Caco-2 (cell line): ENCODE measurements around the gene FRMD1. TPM values are rescaled to one million over a fixed set of nuclear protein-coding genes. Genes with fewer than 3 reads are reported as not detected.

Experiments used
- BruUV-seq: library from RNA; stranded (reverse); fragments of 400-500 nt; replicated peaks from 2 replicates; lab custom pipeline; 2021; lab: Mats Ljungman, UMichigan
- CTCF ChIA-PET: fragments of 300-600 bp; sonication (Branson Sonifier 250); formaldehyde crosslinking; loops from one replicate; lab custom pipeline; 2022; ENCODE audit warnings: antibody characterized with exemption; lab: Charles Lee
- POLR2A ChIA-PET: fragments of 300-600 bp; sonication (Branson Sonifier 250); formaldehyde crosslinking; loops from one replicate; lab custom pipeline; 2022; ENCODE audit warnings: antibody characterized with exemption; lab: Charles Lee
- DNase-seq, 2 experiments: peaks; one replicate each; pipeline versions ENCODE4 v3.0.0 to v3.0.0-alpha.2; 2020 to 2022
- H3K27me3 ChIP-seq: replicated peaks from 2 replicates; pipeline ENCODE4 v1.6.0; 2011; ENCODE audit warnings: low read length; ENCODE audit not compliant: control insufficient read depth, insufficient read depth
- H3K36me3 ChIP-seq: 2 replicates; pipeline ENCODE4 v1.5.1; 2011; ENCODE audit warnings: low read length; ENCODE audit not compliant: control insufficient read depth, insufficient read depth
- H3K4me1 ChIP-seq: fragments of 250-450 bp; sonication (Bioruptor Pico); 2 replicates; pipeline ENCODE4 v1.5.1; 2020; ENCODE audit warnings: mild to moderate bottlenecking
- H3K4me3 ChIP-seq: 2 replicates; pipeline ENCODE4 v1.5.1; 2011; ENCODE audit warnings: low read depth, mild to moderate bottlenecking, control low read depth, low read length
- H3K9me3 ChIP-seq: fragments of 250-450 bp; sonication (Bioruptor Pico); 2 replicates; pipeline ENCODE4 v1.5.1; 2020; ENCODE audit warnings: mild to moderate bottlenecking, moderate library complexity
- H3K27ac Mint-ChIP-seq: one replicate; pipeline ENCODE4 v1.8.0; 2022; ENCODE audit warnings: mixed read lengths; ENCODE audit not compliant: unreplicated experiment
- H3K27me3 Mint-ChIP-seq: one replicate; pipeline ENCODE4 v1.8.0; 2022; ENCODE audit warnings: mixed read lengths; ENCODE audit not compliant: insufficient read depth, unreplicated experiment
- H3K36me3 Mint-ChIP-seq: one replicate; pipeline ENCODE4 v1.8.0; 2022; ENCODE audit warnings: mild to moderate bottlenecking, mixed read lengths; ENCODE audit not compliant: insufficient read depth, unreplicated experiment
- H3K4me1 Mint-ChIP-seq: one replicate; pipeline ENCODE4 v1.8.0; 2022; ENCODE audit warnings: low read depth, mixed read lengths; ENCODE audit not compliant: unreplicated experiment
- H3K4me3 Mint-ChIP-seq: one replicate; pipeline ENCODE4 v1.8.0; 2022; ENCODE audit warnings: mild to moderate bottlenecking, moderate library complexity, mixed read lengths; ENCODE audit not compliant: unreplicated experiment
- H3K9me3 Mint-ChIP-seq: one replicate; pipeline ENCODE4 v1.8.0; 2022; ENCODE audit warnings: mixed read lengths; ENCODE audit not compliant: unreplicated experiment
- intact Hi-C: fragments of 100-400 bp; cut with micrococcal nuclease; formaldehyde crosslinking; loops from one replicate; pipeline ENCODE4 v1.10.0; 2022; ENCODE audit not compliant: unreplicated experiment
- total RNA-seq: library from RNA; stranded (reverse); gene quantifications from 2 replicates; pipeline ENCODE4 v1.2.3, GENCODE V29; 2022
- TF ChIP-seq, protein P1 (sequence below), 2 experiments: fragments of 200-600 bp in 1 of 2; IDR thresholded peaks; 1 replicate in 1 of 2; 2 replicates in 1 of 2; pipeline versions ENCODE4 v1.5.1 to v1.8.0; 2011 to 2022; ENCODE audit warnings: antibody characterized with exemption in 1 of 2, control low read depth in 1 of 2, inconsistent platforms in 1 of 2, low read depth in 1 of 2, low read length in 1 of 2, mild to moderate bottlenecking in 1 of 2, moderate library complexity in 1 of 2; ENCODE audit not compliant: insufficient read depth in 1 of 2, severe bottlenecking in 1 of 2, unreplicated experiment in 1 of 2

The FRMD1 gene
- total RNA-seq, 1 experiment from 2014 or later, result 0.14 TPM

DNA sequence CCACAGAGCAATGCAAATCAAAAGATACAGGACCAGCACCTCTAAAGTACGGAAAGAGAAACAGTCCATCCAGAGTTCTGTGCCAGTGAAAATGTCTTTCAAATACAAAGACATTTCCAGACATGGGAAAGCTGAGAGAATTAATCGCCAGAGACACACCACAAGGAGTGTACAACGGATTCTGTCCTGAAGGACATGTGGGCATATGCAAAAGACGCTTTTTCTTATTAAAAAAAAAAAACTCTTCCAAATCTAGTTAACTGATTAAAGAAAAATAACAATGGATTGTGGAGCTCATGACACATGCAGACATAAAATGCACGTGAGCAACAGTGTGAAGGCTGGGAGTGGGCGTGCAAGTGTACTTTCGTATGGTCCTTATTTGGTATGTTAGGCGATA lies 58.8 kb downstream of the FRMD1 start:
- Histone ChIP-seq H3K4me3 (no peak overlapping the region), H3K36me3 (no peaks in the 10 kb centered on the region), H3K9me3 (no peaks in the 10 kb centered on the region), H3K27me3 (no peaks in the 10 kb centered on the region), H3K4me1 (no peaks in the 10 kb centered on the region; the same call in 1 of the 2 replicates)
- no peaks in the 10 kb centered on the region for H3K36me3 Mint-ChIP-seq
- POLR2A ChIA-PET, result no interaction called here
- H3K9me3 Mint-ChIP-seq, result peaks cover 20% of the 10 kb centered on the region
- intact Hi-C loops, result no loop called here
- no peak overlapping the region for H3K27ac Mint-ChIP-seq
- CTCF ChIA-PET, result no interaction called here
- no peak overlapping the region for H3K4me3 Mint-ChIP-seq
- no peak for DNase-seq
- TF ChIP-seq, protein P1, sequence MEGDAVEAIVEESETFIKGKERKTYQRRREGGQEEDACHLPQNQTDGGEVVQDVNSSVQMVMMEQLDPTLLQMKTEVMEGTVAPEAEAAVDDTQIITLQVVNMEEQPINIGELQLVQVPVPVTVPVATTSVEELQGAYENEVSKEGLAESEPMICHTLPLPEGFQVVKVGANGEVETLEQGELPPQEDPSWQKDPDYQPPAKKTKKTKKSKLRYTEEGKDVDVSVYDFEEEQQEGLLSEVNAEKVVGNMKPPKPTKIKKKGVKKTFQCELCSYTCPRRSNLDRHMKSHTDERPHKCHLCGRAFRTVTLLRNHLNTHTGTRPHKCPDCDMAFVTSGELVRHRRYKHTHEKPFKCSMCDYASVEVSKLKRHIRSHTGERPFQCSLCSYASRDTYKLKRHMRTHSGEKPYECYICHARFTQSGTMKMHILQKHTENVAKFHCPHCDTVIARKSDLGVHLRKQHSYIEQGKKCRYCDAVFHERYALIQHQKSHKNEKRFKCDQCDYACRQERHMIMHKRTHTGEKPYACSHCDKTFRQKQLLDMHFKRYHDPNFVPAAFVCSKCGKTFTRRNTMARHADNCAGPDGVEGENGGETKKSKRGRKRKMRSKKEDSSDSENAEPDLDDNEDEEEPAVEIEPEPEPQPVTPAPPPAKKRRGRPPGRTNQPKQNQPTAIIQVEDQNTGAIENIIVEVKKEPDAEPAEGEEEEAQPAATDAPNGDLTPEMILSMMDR (IDR thresholded peaks at IDR 0.05; ENCODE audit: insufficient read depth in 1 of 2, low read depth in 1 of 2, low read length in 1 of 2, severe bottlenecking in 1 of 2, unreplicated experiment in 1 of 2), result no peak
- H3K27me3 Mint-ChIP-seq, result peaks cover 8% of the 10 kb centered on the region
- peaks cover 5% of the 10 kb centered on the region for H3K4me1 Mint-ChIP-seq
- no TSS peak for BruUV-seq

DNA sequence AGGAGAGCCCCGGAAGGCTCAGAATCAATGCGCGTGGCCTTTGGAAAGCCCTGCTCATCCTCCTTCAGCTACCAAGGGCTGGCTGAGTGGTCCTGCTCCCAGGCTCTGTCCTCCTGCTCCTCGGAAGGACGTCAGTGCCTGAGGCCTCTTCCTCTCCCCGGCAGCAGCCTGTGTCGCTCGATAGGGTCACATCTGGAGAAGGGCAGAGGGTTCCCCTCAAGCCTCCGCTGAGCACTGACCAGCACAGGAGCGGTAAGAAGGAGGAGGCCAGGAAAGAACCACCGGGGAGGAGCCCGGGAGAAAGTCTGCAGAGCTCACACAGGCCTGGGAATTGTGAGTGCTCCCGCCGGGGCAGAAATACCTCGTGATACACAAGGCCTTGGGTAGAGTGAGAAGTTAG lies 60.3 kb downstream of the FRMD1 start:
- TF ChIP-seq, protein P1 (IDR thresholded peaks at IDR 0.05; ENCODE audit: insufficient read depth in 1 of 2, low read depth in 1 of 2, low read length in 1 of 2, severe bottlenecking in 1 of 2, unreplicated experiment in 1 of 2), result no peak
- BruUV-seq, result no TSS peak
- POLR2A ChIA-PET, result no interaction called here

GRCh38 chr6:168017629-168018028 lies 61.4 kb downstream of the FRMD1 start:
- Mint-ChIP-seq H3K9me3 (peaks cover 20% of the 10 kb centered on the region), H3K27me3 (peaks cover 8% of the 10 kb centered on the region), H3K36me3 (no peaks in the 10 kb centered on the region), H3K4me1 (peaks cover 5% of the 10 kb centered on the region), H3K27ac (no peak overlapping the region), H3K4me3 (no peak overlapping the region)
- H3K27me3 ChIP-seq, result no peaks in the 10 kb centered on the region
- intact Hi-C loops, result no loop called here
- no peaks in the 10 kb centered on the region for H3K36me3 ChIP-seq
- peaks cover 7% of the 10 kb centered on the region; the same call in 1 of the 2 replicates for H3K9me3 ChIP-seq
- H3K4me1 ChIP-seq, result no peaks in the 10 kb centered on the region
- TF ChIP-seq, protein P1 (IDR thresholded peaks at IDR 0.05; ENCODE audit: insufficient read depth in 1 of 2, low read depth in 1 of 2, low read length in 1 of 2, severe bottlenecking in 1 of 2, unreplicated experiment in 1 of 2), result no peak
- POLR2A ChIA-PET, result no interaction called here
- no peak for DNase-seq
- BruUV-seq, result no TSS peak
- no peak overlapping the region for H3K4me3 ChIP-seq
- CTCF ChIA-PET, result no interaction called here

More for the DNA sequence above, 60.3 kb downstream of the FRMD1 start:
- no peak for DNase-seq
- Histone ChIP-seq H3K36me3 (no peaks in the 10 kb centered on the region), H3K9me3 (peaks cover 5% of the 10 kb centered on the region; the same call in 1 of the 2 replicates), H3K27me3 (no peaks in the 10 kb centered on the region), H3K4me1 (no peaks in the 10 kb centered on the region), H3K4me3 (no peak overlapping the region)
- CTCF ChIA-PET, result no interaction called here
- H3K4me1 Mint-ChIP-seq, result peaks cover 5% of the 10 kb centered on the region
- peaks cover 8% of the 10 kb centered on the region for H3K27me3 Mint-ChIP-seq
- H3K36me3 Mint-ChIP-seq, result no peaks in the 10 kb centered on the region
- H3K4me3 Mint-ChIP-seq, result no peak overlapping the region
- H3K27ac Mint-ChIP-seq, result no peak overlapping the region
- intact Hi-C loops, result no loop called here
- H3K9me3 Mint-ChIP-seq, result peaks cover 20% of the 10 kb centered on the region
